Lung (tissue), 12 donors: ENCODE results near the gene PCTP. TPM values are rescaled to one million over a fixed set of nuclear protein-coding genes. Genes with fewer than 3 reads are reported as not detected.

Experiments
- ATAC-seq: fragments of 200-7000 bp; cut with Tn5 transposase; one replicate; pipeline ENCODE4 v1.9.1; 2020; ENCODE audit warnings: moderate number of reproducible peaks; ENCODE audit not compliant: insufficient read depth, low FRiP score
- DNase-seq, 3 donors: peaks; one replicate each; pipeline ENCODE4 v3.0.0-alpha.2; 2013 to 2017
- H3K27ac ChIP-seq, 2 donors: one replicate each; pipeline ENCODE4 v1.5.1; 2013; ENCODE audit warnings: mild to moderate bottlenecking in 2 of 2, moderate library complexity in 2 of 2, control low read depth in 1 of 2, inconsistent platforms in 1 of 2, low read depth in 1 of 2, low read length in 1 of 2
- H3K27me3 ChIP-seq, 3 donors: one replicate each; pipeline ENCODE4 v1.5.1; 2013; ENCODE audit warnings: low read length in 2 of 3; ENCODE audit not compliant: control insufficient read depth in 3 of 3, insufficient read depth in 3 of 3
- H3K36me3 ChIP-seq, 4 donors: one replicate each; pipeline ENCODE4 v1.5.1; 2013; ENCODE audit warnings: low read length in 4 of 4, mild to moderate bottlenecking in 1 of 4, moderate library complexity in 1 of 4; ENCODE audit not compliant: control insufficient read depth in 4 of 4, insufficient read depth in 4 of 4
- H3K4me1 ChIP-seq, 5 donors: one replicate each; pipeline ENCODE4 v1.5.1; 2013; ENCODE audit warnings: low read length in 5 of 5, mild to moderate bottlenecking in 2 of 5, moderate library complexity in 1 of 5; ENCODE audit not compliant: control insufficient read depth in 5 of 5, insufficient read depth in 5 of 5
- H3K4me3 ChIP-seq: one replicate; pipeline ENCODE4 v1.5.1; 2013; ENCODE audit warnings: mild to moderate bottlenecking, control low read depth, moderate library complexity
- H3K9ac ChIP-seq, 2 donors: one replicate each; pipeline ENCODE4 v1.5.1; 2013; ENCODE audit warnings: low read length in 2 of 2, control low read depth in 1 of 2; ENCODE audit not compliant: insufficient read depth in 1 of 2
- H3K9me3 ChIP-seq, 4 donors: one replicate each; pipeline ENCODE4 v1.5.1; 2013; ENCODE audit warnings: low read length in 3 of 4, mild to moderate bottlenecking in 1 of 4, moderate library complexity in 1 of 4; ENCODE audit not compliant: control insufficient read depth in 4 of 4, insufficient read depth in 3 of 4
- CTCF ChIP-seq: IDR thresholded peaks from 2 replicates; pipeline ENCODE4 v1.5.1; 2012; ENCODE audit warnings: mild to moderate bottlenecking; ENCODE audit errors: control extremely low read depth, extremely low read depth
- WGBS, 2 donors: extraction: QIAGEN DNeasy Blood & Tissue Kit; methylation state at CpG; one replicate each; pipeline ENCODE4 v1.1.7; 2013; 5-methylcytosine and 5-hydroxymethylcytosine counted together
- polyA plus RNA-seq, 2 donors: library from polyadenylated mRNA; stranded (reverse); fragments of 200-250 nt; gene quantifications; one replicate each; pipeline ENCODE4 v1.2.1, GENCODE V29; 2013
- total RNA-seq, 2 donors: library from RNA; depleted of rRNA in 1 of 2; stranded (reverse); fragments of >200 nt in 1 of 2; gene quantifications; one replicate each; pipeline ENCODE4 v1.2.1, GENCODE V29; 2014 to 2021
- donor health status: control.
- donor health status: control.
- donor health status: Bipolar disorder and iron deficiency.
- donor health status: healthy.
- donor health status: DM: yes; HTN: yes; CAD: no.

PCTP gene
- total and polyA plus RNA-seq, 4 donors = 14.3 to 34.2 (median 19.1) TPM

GRCh38 chr17:55773671-55774070 lies 22.8 kb downstream of the PCTP start:
- peaks cover 0 to 8% (median 3%) of the 10 kb centered on the region in 5 donors for H3K4me1 ChIP-seq
- DNase-seq = no peak
- no peak overlapping the region for H3K27ac ChIP-seq
- H3K36me3 ChIP-seq = peaks cover 32 to 46% (median 39%) of the 10 kb centered on the region in 4 donors
- no peak overlapping the region for H3K4me3 ChIP-seq
- no peaks in the 10 kb centered on the region for H3K9me3 ChIP-seq
- no peak for ATAC-seq
- WGBS, 2 donors = 89 to 93% methylated on average over 13 of the region's 13 CpGs
- H3K9ac ChIP-seq = no peak overlapping the region
- TF ChIP-seq CTCF = no peak
- no peaks in the 10 kb centered on the region for H3K27me3 ChIP-seq

GRCh38 chr17:55774846-55775271 lies 24.0 kb downstream of the PCTP start:
- ATAC-seq = no peak

GRCh38 chr17:55776271-55776670 lies 25.4 kb downstream of the PCTP start:
- 88 to 89% methylated on average over 8 of the region's 8 CpGs for WGBS, 2 donors
- Histone ChIP-seq H3K36me3 (peaks cover 22 to 33% (median 31%) of the 10 kb centered on the region in 4 donors), H3K27ac (no peak overlapping the region), H3K27me3 (no peaks in the 10 kb centered on the region), H3K9ac (no peak overlapping the region), H3K9me3 (no peaks in the 10 kb centered on the region), H3K4me1 (no peaks in the 10 kb centered on the region), H3K4me3 (no peak overlapping the region)
- DNase-seq (no peak), ATAC-seq (no peak)
- TF ChIP-seq CTCF = no peak

More at GRCh38 chr17:55774846-55775271, 24.0 kb downstream of the PCTP start:
- no peak for DNase-seq
- no peaks in the 10 kb centered on the region for H3K27me3 ChIP-seq
- H3K4me3 ChIP-seq = no peak overlapping the region
- peaks cover 25 to 38% (median 34%) of the 10 kb centered on the region in 4 donors for H3K36me3 ChIP-seq
- 86 to 88% methylated on average over 7 of the region's 7 CpGs for WGBS, 2 donors
- TF ChIP-seq CTCF = no peak
- H3K4me1 ChIP-seq = no peaks in the 10 kb centered on the region
- no peaks in the 10 kb centered on the region for H3K9me3 ChIP-seq
- H3K9ac ChIP-seq = no peak overlapping the region
- no peak overlapping the region for H3K27ac ChIP-seq

GRCh38 chr17:55777471-55777971 lies 26.7 kb downstream of the PCTP start:
- no peak for ATAC-seq
- peaks cover 17 to 31% (median 27%) of the 10 kb centered on the region in 4 donors for H3K36me3 ChIP-seq
- TF ChIP-seq CTCF = no peak
- H3K9me3 ChIP-seq = no peaks in the 10 kb centered on the region
- no peaks in the 10 kb centered on the region for H3K4me1 ChIP-seq
- no peak overlapping the region for H3K9ac ChIP-seq
- H3K4me3 ChIP-seq = no peak overlapping the region
- DNase-seq = no peak
- WGBS, 2 donors = 44 to 74% methylated on average over 2 of the region's 2 CpGs
- no peak overlapping the region for H3K27ac ChIP-seq
- H3K27me3 ChIP-seq = no peaks in the 10 kb centered on the region
